ENCODE results near the gene KANSL1. TPM values are rescaled to one million over a fixed set of nuclear protein-coding genes. Genes with fewer than 3 reads are reported as not detected.
A peak's percentile ranks its signal among the peaks of the same experiment; 100 is the strongest.

Gene KANSL1
- total and polyA plus RNA-seq, 9 of the 15 experiments (the other 6 are each of a cell fraction or from before 2014, with no cell fraction given), result 3.6 to 55.4 (median 31.8) TPM

- POLR2A ChIA-PET, result interaction anchor here (1.0 to 1.8 kb wide), 4 partner anchors 9 to 55 kb away, joined by 3 to 11 read pairs (median 6); no protein-coding TSS in a partner anchor
- WGBS (ENCODE audit: insufficient coverage, low coverage, missing lambda C conversion rate), result 48% methylated on average over 2 of the region's 2 CpGs
Observed at GRCh38 chr17:46108120-46108519, 85.1 kb downstream of the KANSL1 start.

More at GRCh38 chr17:46108120-46108519, 85.1 kb downstream of the KANSL1 start:
- intact Hi-C loops (cut with micrococcal nuclease), result no loop called here
- TF ChIP-seq, protein P1, sequence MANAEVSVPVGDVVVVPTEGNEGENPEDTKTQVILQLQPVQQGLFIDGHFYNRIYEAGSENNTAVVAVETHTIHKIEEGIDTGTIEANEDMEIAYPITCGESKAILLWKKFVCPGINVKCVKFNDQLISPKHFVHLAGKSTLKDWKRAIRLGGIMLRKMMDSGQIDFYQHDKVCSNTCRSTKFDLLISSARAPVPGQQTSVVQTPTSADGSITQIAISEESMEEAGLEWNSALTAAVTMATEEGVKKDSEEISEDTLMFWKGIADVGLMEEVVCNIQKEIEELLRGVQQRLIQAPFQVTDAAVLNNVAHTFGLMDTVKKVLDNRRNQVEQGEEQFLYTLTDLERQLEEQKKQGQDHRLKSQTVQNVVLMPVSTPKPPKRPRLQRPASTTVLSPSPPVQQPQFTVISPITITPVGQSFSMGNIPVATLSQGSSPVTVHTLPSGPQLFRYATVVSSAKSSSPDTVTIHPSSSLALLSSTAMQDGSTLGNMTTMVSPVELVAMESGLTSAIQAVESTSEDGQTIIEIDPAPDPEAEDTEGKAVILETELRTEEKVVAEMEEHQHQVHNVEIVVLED (CRISPR knock-in tag; IDR thresholded peaks at IDR 0.05), result no peak
- TF ChIP-seq HMG20B (CRISPR knock-in tag; IDR thresholded peaks at IDR 0.05) (0 out of 2 replicates have a peak, but pooled peaks have one; percentile 50), THAP12 (CRISPR knock-in tag; IDR thresholded peaks at IDR 0.05) (no peak), FOXJ2 (tag; IDR thresholded peaks at IDR 0.05) (peak; percentile 50; the same call in 1 of the 2 replicates)
- Histone ChIP-seq H3K4me1 (replicated peaks in 1 of 2; ENCODE audit: control insufficient read depth in 2 of 2, insufficient read depth in 2 of 2, low read length in 2 of 2) (peaks cover 19 to 30% of the 10 kb centered on the region in 2 experiments), H3K9me3 (replicated peaks; ENCODE audit: control insufficient read depth, insufficient read depth, low read depth, low read length) (no peaks in the 10 kb centered on the region), H2AFZ (ENCODE audit: low read depth, low read length) (no peak overlapping the region), H3K9ac (ENCODE audit: insufficient read depth in 1 of 2, low read depth in 2 of 2, low read length in 2 of 2) (no peak overlapping the region), H3K27ac (ENCODE audit: extremely low read depth, low read depth, low read length) (no peak overlapping the region; the same call in 2 of the 3 replicates), H3K9me1 (ENCODE audit: control insufficient read depth, insufficient read depth, low read length) (peaks cover 6% of the 10 kb centered on the region), H4K20me1 (replicated peaks; ENCODE audit: control insufficient read depth, insufficient read depth, low read length) (peaks cover 40% of the 10 kb centered on the region), H3K27me3 (ENCODE audit: control insufficient read depth in 2 of 2, insufficient read depth in 2 of 2, low read length in 2 of 2) (no peaks in the 10 kb centered on the region), H3K4me3 (no peak overlapping the region), H3K4me2 (ENCODE audit: insufficient read depth, low read length) (no peak overlapping the region), H3K79me2 (ENCODE audit: control insufficient read depth, insufficient read depth, low read length) (peaks cover 98% of the 10 kb centered on the region), H3K36me3 (ENCODE audit: control insufficient read depth, insufficient read depth, low read length) (peaks cover 3% of the 10 kb centered on the region; the same call in 1 of the 3 replicates)
- ATAC-seq (peak; percentile 19; the same call in 2 of the 3 replicates), FAIRE-seq (no peak), DNase-seq (ENCODE audit: extremely low read depth in 1 of 4, low spot score in 3 of 4) (no peak)
- BruUV-seq (replicated peaks), result no TSS peak
- CTCF ChIA-PET (ENCODE audit: low intra/inter-chr PET ratio), result interaction anchor here (0.7 kb wide), 1 partner anchor 64 kb away, joined by 3 read pairs; no protein-coding TSS in a partner anchor
- in situ Hi-C loops (cut with MboI), result no loop called here

Measured in K562 (cell line).